Measurements from ENCODE around the gene TNK2. TPM values are rescaled to one million over a fixed set of nuclear protein-coding genes. Genes with fewer than 3 reads are reported as not detected.

The TNK2 gene
- total and polyA plus RNA-seq, 2 of the 13 experiments (the other 11 are each of a cell fraction or from before 2014, with no cell fraction given): 4.6 to 5.8 TPM

DNA sequence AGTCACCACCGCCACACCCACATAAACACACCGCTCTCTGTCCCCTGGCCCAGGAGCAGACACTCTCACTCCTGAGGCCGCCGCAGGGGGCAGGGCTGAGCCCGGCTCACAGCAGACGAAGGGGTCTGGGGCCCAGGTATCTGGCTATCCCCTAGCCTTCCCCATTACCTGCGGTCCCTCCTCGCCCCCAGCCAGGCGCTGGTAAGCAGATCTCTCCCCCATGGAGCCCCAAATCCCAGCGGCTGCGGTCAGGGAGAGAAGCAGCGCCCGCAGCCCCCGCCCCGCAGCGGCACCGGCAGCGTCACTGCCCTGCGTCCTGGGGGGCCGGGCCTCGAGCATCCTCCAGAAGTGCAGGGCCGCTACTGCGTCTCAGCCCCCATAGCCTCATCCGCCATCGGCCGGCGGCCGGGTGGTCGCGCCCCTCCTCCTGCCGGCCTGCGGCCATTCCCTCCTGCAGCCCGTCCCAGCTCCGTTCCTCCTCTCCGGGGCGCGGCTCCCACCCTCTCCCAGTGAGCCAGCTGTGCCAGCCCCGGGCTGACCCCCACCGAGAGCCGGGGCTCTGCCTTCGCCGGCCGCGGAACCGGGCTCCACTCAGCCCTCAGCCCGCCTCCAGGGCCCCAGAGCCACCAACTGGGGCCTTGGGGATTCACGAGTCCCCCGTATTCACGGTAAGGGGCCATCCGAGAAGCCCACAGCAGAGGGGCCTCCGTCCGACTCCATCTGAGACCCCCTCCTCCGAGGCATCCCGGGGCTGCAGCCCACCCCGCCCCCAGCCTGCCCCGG is 13.1 kb downstream of the TNK2 start (continued):
- TF ChIP-seq YEATS2 (CRISPR knock-in tag; IDR thresholded peaks at IDR 0.05; ENCODE audit: borderline replicate concordance) (peak; percentile 2; the same call in 1 of the 2 replicates), ARHGAP35 (CRISPR knock-in tag; IDR thresholded peaks at IDR 0.05; ENCODE audit: borderline replicate concordance) (no peak), ZFY (CRISPR knock-in tag; IDR thresholded peaks at IDR 0.05) (0 out of 2 replicates have a peak, but pooled peaks have one; percentile 9), ZNF777 (CRISPR knock-in tag; IDR thresholded peaks at IDR 0.05) (no peak), NFYB (CRISPR knock-in tag; IDR thresholded peaks at IDR 0.05) (no peak), KDM2A (CRISPR knock-in tag; IDR thresholded peaks at IDR 0.05; ENCODE audit: borderline replicate concordance, low read depth) (peak; percentile 51; the same call in 1 of the 2 replicates), ZFP36 (IDR thresholded peaks at IDR 0.05; ENCODE audit: borderline replicate concordance, low read depth, low read length, partially characterized antibody) (no peak), ZNF224 (CRISPR knock-in tag; IDR thresholded peaks at IDR 0.05) (0 out of 2 replicates have a peak, but pooled peaks have one; percentile 28), ZC3H13 (CRISPR knock-in tag; IDR thresholded peaks at IDR 0.05) (no peak), ZNF605 (CRISPR knock-in tag; IDR thresholded peaks at IDR 0.05) (peak; percentile 18; the same call in 1 of the 2 replicates), ZNF292 (CRISPR knock-in tag; IDR thresholded peaks at IDR 0.05; ENCODE audit: borderline replicate concordance, low read depth) (no peak), SIN3A (IDR thresholded peaks at IDR 0.05; ENCODE audit: borderline replicate concordance, low read depth, low read length) (no peak), ZMAT3 (CRISPR knock-in tag; conservative IDR thresholded peaks at IDR 0.05) (no peak), DNMT1 (CRISPR knock-in tag; IDR thresholded peaks at IDR 0.05) (no peak), ZFP90 (CRISPR knock-in tag; IDR thresholded peaks at IDR 0.05; ENCODE audit: borderline replicate concordance) (no peak), ZBTB20 (CRISPR knock-in tag; IDR thresholded peaks at IDR 0.05; ENCODE audit: borderline replicate concordance, low read depth) (no peak), ZNF546 (CRISPR knock-in tag; conservative IDR thresholded peaks at IDR 0.05) (no peak), ZNF629 (CRISPR knock-in tag; conservative IDR thresholded peaks at IDR 0.05) (no peak), POLR2AphosphoS2 (IDR thresholded peaks at IDR 0.05; ENCODE audit: low read depth, low read length) (no peak), ZBTB7A (CRISPR knock-in tag; IDR thresholded peaks at IDR 0.05) (no peak)
- TF ChIP-seq, protein P1, sequence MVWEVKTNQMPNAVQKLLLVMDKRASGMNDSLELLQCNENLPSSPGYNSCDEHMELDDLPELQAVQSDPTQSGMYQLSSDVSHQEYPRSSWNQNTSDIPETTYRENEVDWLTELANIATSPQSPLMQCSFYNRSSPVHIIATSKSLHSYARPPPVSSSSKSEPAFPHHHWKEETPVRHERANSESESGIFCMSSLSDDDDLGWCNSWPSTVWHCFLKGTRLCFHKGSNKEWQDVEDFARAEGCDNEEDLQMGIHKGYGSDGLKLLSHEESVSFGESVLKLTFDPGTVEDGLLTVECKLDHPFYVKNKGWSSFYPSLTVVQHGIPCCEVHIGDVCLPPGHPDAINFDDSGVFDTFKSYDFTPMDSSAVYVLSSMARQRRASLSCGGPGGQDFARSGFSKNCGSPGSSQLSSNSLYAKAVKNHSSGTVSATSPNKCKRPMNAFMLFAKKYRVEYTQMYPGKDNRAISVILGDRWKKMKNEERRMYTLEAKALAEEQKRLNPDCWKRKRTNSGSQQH (CRISPR knock-in tag; IDR thresholded peaks at IDR 0.05; ENCODE audit: low read depth): no peak
- TF ChIP-seq, protein P2, sequence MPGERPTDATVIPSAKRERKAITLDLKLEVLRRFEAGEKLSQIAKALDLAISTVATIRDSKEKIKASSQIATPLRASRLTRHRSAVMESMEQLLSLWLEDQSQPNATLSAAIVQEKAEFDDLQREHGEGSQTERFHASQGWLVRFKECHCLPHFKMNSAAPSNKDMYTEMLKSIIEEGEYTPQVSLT (CRISPR knock-in tag; IDR thresholded peaks at IDR 0.05; ENCODE audit: borderline replicate concordance, low read depth): no peak
- TF ChIP-seq, protein P3, sequence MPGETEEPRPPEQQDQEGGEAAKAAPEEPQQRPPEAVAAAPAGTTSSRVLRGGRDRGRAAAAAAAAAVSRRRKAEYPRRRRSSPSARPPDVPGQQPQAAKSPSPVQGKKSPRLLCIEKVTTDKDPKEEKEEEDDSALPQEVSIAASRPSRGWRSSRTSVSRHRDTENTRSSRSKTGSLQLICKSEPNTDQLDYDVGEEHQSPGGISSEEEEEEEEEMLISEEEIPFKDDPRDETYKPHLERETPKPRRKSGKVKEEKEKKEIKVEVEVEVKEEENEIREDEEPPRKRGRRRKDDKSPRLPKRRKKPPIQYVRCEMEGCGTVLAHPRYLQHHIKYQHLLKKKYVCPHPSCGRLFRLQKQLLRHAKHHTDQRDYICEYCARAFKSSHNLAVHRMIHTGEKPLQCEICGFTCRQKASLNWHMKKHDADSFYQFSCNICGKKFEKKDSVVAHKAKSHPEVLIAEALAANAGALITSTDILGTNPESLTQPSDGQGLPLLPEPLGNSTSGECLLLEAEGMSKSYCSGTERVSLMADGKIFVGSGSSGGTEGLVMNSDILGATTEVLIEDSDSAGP (CRISPR knock-in tag; IDR thresholded peaks at IDR 0.05; ENCODE audit: borderline replicate concordance): peak; percentile 60; the same call in 1 of the 2 replicates
- TF ChIP-seq, protein P4, sequence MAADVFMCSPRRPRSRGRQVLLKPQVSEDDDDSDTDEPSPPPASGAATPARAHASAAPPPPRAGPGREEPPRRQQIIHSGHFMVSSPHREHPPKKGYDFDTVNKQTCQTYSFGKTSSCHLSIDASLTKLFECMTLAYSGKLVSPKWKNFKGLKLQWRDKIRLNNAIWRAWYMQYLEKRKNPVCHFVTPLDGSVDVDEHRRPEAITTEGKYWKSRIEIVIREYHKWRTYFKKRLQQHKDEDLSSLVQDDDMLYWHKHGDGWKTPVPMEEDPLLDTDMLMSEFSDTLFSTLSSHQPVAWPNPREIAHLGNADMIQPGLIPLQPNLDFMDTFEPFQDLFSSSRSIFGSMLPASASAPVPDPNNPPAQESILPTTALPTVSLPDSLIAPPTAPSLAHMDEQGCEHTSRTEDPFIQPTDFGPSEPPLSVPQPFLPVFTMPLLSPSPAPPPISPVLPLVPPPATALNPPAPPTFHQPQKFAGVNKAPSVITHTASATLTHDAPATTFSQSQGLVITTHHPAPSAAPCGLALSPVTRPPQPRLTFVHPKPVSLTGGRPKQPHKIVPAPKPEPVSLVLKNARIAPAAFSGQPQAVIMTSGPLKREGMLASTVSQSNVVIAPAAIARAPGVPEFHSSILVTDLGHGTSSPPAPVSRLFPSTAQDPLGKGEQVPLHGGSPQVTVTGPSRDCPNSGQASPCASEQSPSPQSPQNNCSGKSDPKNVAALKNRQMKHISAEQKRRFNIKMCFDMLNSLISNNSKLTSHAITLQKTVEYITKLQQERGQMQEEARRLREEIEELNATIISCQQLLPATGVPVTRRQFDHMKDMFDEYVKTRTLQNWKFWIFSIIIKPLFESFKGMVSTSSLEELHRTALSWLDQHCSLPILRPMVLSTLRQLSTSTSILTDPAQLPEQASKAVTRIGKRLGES (CRISPR knock-in tag; IDR thresholded peaks at IDR 0.05; ENCODE audit: borderline replicate concordance): no peak
